ENCODE measurements around the gene SLA2.
"Not testable (repeated sequence)": the region's sequence is repeated elsewhere in the genome, so short reads cannot be mapped to it uniquely, and the experiment has no call there.

Gene SLA2, protein sequence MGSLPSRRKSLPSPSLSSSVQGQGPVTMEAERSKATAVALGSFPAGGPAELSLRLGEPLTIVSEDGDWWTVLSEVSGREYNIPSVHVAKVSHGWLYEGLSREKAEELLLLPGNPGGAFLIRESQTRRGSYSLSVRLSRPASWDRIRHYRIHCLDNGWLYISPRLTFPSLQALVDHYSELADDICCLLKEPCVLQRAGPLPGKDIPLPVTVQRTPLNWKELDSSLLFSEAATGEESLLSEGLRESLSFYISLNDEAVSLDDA

DNA sequence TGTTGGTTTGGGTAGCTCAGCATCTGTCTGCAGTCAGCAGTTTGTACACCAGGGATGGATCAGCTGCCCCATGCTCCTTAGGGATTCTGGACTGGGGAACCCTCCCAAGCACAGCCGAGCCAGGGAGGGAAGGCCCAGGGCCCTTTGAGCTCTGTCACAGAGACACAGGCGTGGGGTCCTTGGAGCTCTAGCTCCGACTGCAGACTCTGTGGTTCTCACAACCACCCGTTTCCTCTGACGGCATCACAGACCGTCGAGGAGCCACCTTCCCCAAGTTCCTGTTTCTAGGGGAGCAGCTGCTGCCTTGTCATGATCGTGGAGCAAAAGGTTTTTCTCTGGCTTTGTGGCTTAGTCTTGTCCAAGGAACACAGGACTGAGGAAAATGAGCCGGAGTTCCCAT, at the start of gene SLA2:
Gene SLA2, minus strand, starts transcription at position 199 of the 400 bp plus-strand sequence. CDS start 4,861 bp downstream, outside the sequence.
- no peak for DNase-seq

DNA sequence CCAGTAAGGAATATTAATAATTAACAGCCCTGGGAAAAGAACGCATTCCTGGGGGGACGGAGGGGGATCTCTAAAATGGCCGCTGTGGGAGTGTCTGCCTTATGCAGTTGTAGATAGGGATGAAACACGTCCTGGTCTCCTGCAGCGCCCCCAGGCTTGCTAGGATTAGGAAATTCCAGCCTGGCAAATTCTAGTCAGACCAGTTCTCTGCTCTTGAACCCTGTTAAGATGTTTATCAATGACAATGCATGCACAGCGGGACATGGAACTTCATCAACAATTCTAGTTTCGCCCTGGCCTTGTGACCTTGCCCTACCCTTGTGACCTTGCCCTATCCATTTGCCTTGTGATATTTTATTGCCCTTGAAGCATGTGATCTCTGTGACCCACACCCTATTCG, 49.5 kb upstream of the SLA2 start:
- DNase-seq: not testable (repeated sequence)

DNA sequence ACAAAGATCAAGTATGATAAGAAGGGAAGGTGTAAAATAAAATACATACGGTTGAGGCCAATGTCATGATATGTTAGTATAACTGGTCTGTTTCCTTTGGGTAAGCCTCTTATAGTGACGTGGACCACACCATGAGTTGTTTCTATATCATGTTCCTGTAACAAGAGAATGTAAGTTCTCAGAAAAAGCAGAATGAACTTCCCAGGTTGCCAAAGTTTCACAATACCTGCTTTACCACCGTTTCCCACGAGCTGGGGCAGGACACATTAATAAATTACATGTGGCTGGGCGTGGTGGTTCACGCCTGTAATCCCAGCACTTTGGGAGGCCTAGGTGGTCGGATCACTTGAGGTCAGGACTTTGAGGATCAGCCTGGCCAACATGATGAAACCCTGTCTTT, 42.6 kb upstream of the SLA2 start:
- no peak for DNase-seq

DNA sequence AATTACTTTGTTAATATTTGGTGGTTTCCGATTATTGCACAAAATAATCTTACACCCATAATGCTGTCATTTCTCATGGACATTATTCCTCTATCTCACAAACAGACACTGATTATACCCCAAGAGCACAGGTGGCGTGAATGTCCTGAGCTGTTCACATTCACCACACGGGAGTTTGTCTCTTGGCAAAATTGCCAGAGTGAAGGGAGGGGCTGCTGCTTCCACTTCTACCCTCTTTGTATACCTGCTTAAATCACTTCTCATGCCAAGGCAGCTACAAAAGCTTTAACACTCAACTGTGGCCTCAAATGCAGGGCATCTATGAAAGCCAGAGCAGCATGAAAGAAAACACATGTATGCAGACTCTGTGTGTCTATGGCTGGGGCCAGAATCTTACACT, 41.9 kb upstream of the SLA2 start:
- no peak for DNase-seq

DNA sequence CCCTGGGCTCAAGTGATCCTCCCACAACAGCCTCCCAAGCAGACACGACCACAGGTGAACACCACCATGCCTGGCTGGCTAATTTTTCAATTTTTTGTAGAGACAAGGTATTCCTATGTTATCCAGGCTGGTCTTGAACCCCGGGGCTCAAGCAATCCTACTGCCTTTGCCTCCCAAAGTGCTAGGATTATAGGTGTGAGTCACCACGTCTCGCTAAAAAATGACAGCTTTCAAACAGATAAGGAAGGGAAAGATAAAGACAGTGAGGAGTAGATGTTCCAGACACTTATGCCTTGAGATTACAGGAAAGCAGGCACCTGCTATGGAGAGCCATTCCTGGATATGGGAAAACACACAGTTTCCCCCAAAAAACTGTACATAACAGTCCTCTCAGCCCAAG, 40.9 kb upstream of the SLA2 start:
- no peak for DNase-seq

DNA sequence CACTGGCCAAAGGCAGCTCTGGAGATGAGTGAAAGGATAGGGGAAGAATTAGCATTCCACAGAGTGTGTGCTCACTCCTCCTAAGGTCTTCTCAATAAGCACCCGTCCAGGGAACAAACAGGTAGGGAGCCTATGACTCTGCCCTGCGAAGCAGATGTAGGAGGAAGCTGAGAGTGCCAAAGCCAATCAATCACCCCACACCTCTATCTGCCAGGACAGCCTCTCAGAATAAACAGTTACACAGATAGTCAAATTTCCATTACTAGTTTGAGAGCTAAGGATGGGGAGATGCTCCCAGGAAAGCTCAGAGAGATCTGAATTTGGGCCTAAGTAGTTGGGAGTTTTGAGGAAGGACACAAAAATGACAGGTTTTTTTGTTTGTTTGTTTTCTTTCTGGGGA, 40.5 kb upstream of the SLA2 start:
- DNase-seq: no peak

DNA sequence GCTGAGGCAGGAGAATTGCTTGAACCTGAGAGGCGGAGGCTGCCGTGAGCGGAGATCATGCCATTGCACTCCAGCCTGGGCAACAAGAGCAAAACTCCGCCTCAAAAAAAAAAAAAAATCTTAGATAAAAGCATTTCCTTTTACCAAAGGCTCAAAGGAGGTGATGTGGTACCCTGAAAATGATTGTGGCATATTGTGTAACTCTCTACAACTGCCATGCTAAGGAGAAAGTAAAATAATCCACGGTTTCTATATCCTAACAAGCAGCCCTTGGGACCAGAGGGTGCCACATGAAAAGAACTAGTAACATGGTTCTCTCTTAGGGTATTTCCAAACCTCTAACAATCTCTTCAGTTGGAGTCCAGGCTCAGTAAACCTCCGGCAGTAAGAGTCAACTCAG, 38.8 kb upstream of the SLA2 start:
- no peak for DNase-seq

DNA sequence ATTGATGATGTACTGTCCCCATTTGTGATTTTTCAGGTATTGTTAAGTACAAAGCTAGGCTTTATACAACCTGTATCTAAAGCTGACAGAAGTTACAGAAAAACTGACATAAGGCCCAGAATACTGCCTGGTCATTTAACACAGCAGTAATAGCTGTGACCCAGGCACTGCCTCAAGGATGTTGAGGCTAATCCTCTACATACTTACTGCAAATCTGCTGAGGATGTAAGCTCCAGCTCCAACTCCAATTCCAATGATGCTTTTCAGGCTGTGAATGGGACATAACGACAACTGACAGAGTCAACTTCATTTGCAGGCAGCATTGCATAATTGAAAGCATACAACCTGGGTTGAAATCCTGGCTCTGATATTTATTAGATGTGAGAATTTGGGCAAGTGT, 36.3 kb upstream of the SLA2 start:
- no peak for DNase-seq

DNA sequence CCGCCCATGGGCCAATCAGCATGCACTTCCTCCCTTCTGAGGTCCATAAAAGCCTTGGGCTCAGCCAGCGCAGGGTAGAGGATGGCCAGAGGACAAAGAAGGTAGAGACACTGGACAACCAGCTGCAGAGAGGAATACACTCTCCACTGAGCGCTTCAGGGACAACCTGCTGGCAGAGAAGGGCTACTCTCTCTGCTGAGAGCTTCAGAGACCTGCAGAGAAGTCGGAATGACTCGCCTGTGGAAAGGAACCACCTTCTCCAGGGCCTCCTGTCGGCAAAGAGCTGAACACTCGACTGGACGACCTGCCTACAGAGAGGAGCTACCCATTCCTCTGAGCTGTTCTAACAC, 31.4 kb upstream of the SLA2 start:
- DNase-seq: no peak

DNA sequence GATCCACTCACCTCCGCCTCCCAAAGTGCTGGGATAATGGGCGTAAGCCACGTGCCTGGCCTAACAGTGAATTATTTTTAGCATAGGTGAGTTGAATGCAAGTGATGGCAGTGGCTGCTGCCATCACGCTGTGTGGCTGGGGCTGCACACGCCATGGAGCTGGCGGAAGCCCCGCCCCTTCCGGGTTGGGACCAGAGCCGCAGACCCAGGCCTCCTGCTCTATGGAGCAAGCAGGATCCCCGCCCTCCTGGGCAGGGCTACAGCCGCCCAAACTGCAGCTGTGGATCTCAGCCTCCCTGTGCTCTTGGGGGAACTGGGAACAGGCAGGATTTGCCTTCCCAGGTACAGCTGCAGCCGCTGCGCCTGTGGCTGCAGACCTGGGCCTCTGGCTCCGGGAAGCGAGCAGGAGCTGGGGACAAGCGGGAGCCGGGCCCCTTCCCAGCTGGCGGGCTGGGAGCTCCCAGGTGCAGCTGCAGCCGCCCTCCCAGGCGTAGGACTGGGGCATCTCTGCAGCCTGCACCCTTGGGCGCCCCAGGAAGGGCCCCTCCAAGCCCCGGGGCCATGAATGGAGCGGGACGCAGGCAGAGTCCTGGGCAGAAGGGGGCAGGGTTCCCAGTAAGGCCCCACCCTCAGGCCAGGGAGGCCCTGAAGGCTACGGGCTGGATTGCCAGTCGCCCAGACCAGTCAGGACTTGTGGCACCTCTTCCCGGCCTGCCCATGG, 30.9 kb upstream of the SLA2 start:
- DNase-seq: no peak

DNA sequence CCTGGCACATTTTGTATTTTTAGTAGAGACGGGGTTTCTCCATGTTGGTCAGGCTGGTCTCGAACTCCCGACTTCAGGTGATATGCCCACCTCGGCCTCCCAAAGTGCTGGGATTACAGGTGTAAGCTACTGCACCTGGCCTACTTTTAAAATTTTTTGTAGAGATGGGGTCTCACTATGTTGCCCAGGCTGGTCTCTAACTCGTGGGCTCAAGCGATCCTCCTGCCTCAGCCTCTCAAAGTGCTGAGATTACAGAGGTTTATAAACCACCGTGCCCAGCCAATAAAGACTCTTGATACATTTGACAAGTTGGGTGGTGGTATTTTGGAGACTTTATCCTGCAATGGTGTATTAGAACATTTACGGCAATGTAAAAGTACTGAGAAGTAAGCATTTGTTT, 29.5 kb upstream of the SLA2 start:
- not testable (repeated sequence) for DNase-seq

DNA sequence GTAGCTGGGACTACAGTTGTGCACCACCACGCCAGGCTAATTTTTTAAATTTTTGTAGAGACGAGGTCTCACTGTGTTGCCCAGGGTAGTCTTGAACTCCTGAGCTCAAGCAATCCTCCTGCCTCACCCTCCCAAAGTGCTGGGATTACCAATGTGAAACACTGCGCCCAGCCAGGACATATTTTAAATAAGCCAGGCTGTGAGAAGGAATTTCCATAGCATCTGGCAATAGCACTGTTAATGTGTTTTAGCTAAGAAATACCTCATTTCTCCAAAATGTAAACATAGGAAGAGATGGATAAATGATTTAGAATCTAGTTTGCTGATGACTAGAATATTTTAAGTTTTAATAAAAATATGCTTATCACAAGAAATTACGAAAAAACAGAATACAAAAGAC, 27.0 kb upstream of the SLA2 start:
- no peak for DNase-seq

DNA sequence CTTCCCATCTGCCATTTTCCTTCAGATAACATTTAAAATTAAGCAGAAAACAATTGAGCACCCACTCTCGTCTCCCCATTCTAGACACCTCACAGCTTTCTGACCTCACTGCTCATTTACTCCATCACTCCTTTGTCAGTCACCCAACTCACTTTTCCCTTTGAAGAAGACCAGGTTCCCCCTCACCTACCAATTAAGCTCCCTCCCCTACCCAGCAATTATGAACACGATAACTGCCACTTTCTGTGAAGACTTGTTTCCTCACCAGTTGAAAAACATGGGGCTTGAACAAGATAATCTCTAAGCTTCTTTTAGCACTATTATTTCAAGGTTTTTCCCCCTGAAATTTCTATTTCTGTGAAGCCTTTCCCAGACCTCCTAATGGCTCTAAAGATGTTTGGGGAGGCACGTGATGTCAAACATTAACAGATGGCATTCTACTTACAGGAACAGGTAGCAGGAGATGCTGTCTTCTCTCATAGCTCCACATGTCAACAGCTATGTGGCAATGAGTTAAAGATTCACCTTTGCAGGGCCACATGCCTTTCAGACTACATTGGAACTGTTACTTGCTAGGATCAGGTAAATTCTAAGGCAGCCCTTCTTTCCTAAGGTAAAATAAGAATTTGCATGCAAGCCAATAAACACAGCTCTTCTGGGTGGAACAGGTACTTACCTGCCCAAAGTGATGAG, 24.8 kb upstream of the SLA2 start:
- DNase-seq: no peak

DNA sequence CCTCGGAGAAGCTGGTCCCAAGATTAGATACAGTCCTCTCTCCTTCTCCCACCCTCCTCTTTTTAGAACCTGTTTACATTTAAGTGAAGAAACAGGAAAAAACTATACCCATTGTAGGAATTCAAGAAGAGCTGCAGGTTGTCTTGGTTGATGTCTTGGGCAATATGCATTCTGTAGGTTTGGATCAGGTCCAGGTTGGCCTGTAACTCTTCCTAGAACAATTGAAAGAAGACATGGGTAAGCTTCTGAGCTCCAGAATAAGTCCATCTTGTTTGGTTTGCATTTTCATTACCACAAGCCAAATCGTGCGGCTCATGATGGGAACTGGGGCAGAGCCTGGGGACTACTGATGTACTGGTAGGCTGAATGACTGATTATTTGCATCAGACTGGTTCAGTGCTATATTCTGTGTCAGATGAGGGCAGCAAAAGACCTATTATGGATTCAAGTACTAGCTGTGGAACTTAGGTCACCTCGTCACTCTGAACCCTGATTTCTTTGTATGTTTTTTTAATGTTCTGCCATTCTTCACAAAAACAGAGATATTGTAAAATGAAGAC, 20.3 kb upstream of the SLA2 start:
- DNase-seq: no peak

DNA sequence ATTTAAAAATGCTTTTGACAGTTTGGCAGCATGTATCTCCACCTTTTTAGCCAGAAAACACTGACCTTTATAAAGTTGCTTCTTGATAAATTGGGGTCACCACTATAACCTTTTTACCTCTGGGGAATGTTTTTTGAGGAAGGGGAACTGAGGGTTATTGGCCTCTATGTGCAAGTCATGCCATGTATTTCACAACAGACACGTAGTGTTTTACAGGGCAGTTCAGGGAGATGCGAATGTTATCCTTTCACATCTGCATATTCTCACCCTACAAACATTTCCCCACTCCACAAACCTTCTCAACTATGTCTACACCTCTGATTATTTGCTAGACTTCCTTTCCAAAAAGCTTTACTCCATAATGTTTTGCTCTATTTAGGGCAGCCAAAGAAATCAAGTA, 17.0 kb upstream of the SLA2 start:
- DNase-seq: no peak

DNA sequence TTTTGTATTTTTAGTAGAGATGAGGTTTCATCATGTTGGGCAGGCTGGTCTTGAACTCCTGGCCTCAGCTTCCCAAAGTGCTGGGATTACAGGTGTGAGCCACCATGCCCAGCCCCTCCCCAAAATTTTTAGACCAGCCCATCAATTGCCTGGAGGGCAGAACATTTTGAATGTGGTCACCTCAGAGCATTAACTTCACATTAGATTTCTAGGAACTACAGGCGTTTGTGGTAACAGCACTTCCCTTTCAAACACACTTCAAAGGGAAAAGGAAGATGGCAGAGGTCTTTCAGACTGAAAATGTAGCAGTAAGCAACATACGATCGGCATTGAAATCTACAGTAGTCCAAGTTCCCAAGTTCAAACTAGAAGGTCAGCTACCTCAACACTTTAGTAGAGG, 12.3 kb upstream of the SLA2 start:
- DNase-seq: no peak

DNA sequence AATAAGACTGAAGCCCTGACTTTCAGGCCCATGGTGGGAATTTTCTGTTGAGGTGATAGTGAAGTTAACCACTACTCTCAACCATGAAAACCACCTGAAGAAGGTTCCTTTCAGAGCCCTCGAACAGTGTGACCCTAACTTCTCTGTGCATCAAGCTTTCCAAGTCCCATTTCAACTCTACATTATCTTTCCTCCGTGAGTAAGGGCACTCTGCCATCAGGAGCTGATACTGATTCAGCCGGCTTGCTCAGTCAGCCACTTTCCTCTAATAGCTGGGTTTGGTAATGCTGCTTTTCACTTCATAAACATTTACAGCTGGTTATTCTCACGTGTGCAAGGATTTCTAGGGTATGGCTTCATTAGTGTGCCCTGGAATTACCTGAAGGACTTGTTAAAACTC, 10.7 kb upstream of the SLA2 start:
- no peak for DNase-seq

DNA sequence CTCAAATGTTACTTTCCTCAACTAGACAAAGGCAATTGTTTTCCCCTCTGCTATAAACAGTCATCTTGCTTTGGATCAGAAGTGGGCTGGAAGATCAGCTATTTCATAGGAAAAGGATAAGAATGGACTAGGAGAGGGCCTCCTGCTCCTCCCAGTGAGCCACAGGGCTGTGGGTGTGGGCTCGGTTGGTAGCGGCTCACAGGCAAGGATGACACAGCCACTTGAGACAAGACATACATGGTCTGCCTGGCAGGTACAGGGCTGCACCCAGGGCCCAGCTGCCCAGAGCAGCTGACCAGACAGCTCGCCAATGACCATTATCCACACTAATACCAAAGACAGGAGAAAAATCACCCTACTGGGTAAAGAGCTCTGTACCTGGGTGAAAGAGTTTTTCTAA, 9.0 kb upstream of the SLA2 start:
- DNase-seq: no peak

DNA sequence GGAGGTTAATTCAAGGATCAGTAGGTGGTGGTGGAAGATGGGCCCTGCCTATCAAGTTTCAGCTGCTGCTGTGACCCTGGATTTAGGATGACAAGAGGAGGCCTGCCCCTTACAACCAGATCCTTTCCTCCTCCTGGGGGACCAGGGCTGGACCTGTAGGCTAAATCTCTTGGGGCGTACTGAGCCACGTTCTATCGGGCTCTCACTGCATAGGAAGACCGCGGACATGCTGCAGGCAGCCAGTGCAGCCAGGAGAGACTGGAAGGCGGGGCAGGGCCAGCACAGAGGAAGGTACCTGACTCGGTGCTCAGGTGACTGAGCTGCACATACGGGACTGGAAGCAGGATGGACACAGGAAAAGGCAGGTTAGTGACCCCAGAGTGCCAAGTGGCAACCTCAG, 8.5 kb upstream of the SLA2 start:
- no peak for DNase-seq

DNA sequence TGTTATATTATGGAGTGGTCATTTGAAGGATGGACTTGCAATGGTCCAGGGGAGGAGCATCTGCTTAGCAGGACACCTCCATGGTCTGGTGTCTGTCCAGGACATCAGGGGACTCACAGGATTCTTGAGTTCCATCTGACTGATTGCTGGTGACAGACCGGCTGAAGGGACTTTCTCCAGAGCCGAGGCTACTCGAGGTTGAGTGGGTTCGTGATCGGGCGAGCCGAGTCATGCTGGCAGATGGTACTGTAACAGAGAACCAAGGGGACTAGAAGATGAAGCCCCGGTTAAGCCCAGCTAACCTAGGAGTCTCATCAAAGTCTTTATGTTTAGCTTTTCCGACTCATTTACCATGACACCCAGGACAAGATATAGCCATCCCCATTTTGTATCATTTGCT, 7.5 kb upstream of the SLA2 start:
- no peak for DNase-seq

DNA sequence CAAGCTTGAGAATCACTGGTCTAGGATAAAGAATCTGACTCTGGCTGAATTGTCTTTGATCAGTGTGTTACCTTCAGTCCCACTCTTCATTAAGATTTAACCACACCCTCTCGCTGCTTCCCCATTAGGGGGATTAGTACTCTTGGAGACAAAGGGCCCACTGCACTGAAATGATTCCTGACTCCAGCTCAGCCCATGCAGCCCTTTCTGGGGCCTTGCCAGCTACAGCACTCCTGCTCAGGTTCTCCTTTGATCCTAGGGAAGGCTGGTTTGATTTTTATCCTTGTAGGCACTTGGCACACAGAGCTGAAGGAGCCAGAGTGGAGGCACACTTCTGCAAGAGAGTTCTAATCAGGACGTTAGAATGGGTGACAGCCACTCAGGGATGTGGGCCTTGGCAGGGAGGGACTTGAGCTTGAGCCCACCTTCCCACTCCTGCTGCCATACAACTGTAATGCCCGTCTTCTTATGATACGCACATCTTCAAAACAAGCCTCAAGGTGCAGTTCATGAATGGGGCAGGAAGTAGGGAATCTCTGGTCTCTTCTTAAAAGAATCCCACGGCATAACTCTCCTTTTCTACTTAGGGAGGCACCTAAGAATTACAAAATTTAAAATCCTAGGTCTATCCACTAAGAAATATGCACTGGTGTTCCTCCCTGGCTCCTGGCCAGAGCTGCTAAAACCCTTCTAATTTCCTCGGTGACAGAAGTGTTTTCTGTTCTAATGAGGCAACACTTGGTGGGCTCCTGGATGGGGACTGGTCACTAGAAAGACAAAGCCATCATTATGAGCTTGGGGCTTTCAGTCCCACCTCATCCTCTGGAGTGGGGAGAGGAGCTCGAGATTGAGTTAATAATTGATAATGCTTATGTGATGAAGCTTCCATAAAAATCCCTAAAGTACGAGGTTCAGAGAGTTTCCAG, 1.5 kb upstream of the SLA2 start:
- DNase-seq: no peak

DNA sequence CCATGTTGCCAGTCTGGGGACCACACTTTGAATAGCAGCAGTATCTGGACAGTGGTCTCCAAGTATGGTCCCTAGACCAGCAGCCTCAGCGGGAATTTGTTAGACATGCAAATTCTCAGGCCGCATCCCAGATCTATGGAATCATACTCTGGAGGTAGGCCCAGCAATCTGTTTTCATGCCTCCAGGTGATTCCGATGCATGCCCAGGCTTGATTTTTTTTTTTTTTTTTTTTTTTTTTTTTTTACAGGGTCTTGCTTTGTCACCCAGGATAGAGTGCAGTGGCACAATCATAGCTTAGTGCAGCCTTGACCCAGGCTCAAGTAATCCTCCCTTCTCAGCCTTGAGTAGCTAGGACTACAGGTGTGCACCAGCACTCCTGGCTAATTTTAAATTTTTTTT, 682 bp upstream of the SLA2 start:
- DNase-seq: no peak

DNA sequence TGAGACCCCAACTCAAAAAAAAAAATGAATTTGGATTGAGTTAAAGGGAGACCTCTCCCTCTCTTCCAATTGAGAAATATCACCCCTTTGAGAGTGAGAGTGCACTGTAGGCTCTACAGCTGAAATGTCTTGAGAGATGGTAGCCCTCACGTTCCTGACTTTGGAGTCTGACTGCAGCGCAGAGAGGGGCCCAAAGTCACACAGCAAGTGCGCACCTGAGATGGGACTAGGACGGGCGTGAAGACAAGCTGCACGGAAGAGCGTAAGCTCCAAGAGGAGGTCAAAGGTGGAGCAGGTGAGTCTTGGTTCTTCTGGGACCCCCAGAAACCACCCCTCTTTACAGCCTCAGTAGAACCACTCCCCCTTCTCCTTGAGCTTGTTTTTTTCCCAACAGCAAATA, 643 bp downstream of the SLA2 start:
- DNase-seq: no peak

Measured in NCI-H1436 (cell line).